Activated CD8-positive, alpha-beta T cell treated with anti-CD3 and anti-CD28 coated beads, Interleukin-2, amount 10 ng/mL, durations not matched to agents 7 days and 5 days (primary cell): ENCODE measurements around the gene ECT2. TPM values are rescaled to one million over a fixed set of nuclear protein-coding genes. Genes with fewer than 3 reads are reported as not detected.
"Not testable (repeated sequence)": the region's sequence is repeated elsewhere in the genome, so short reads cannot be mapped to it uniquely, and the experiment has no call there.

Experiments used
- ATAC-seq: fragments of 150-1000 bp; cut with Tn5 transposase; one replicate; pipeline ENCODE4 v1.10.0; 2021; ENCODE audit warnings: moderate library complexity
- CTCF ChIA-PET: fragments of 350-600 bp; sonication (Branson Sonifier 250); formaldehyde crosslinking; loops from one replicate; lab custom pipeline; 2021; ENCODE audit warnings: antibody characterized with exemption; lab: Charles Lee
- POLR2A ChIA-PET: fragments of 350-600 bp; sonication (Branson Sonifier 250); formaldehyde crosslinking; loops from one replicate; lab custom pipeline; 2021; ENCODE audit warnings: antibody characterized with exemption; lab: Charles Lee
- DNase-seq: peaks from one replicate; pipeline ENCODE4 v3.0.0-alpha.2; 2020
- H3K27ac Mint-ChIP-seq: one replicate; pipeline ENCODE4 v1.8.0; 2021; ENCODE audit warnings: mild to moderate bottlenecking, mixed read lengths
- H3K27me3 Mint-ChIP-seq: one replicate; pipeline ENCODE4 v1.8.0; 2021; ENCODE audit warnings: low read depth, mixed read lengths
- H3K36me3 Mint-ChIP-seq: one replicate; pipeline ENCODE4 v1.8.0; 2021; ENCODE audit warnings: low read depth, mixed read lengths
- H3K4me1 Mint-ChIP-seq: one replicate; pipeline ENCODE4 v1.8.0; 2021; ENCODE audit warnings: low read depth, mixed read lengths
- H3K4me3 Mint-ChIP-seq: one replicate; pipeline ENCODE4 v1.8.0; 2021; ENCODE audit warnings: mild to moderate bottlenecking, mixed read lengths
- H3K9me3 Mint-ChIP-seq: one replicate; pipeline ENCODE4 v1.8.0; 2022; ENCODE audit warnings: mixed read lengths; ENCODE audit not compliant: insufficient read depth
- total RNA-seq, 2 experiments: library from RNA; stranded (reverse); gene quantifications; one replicate each; pipeline ENCODE4 v1.2.3, GENCODE V29; 2021

Gene ECT2, protein sequence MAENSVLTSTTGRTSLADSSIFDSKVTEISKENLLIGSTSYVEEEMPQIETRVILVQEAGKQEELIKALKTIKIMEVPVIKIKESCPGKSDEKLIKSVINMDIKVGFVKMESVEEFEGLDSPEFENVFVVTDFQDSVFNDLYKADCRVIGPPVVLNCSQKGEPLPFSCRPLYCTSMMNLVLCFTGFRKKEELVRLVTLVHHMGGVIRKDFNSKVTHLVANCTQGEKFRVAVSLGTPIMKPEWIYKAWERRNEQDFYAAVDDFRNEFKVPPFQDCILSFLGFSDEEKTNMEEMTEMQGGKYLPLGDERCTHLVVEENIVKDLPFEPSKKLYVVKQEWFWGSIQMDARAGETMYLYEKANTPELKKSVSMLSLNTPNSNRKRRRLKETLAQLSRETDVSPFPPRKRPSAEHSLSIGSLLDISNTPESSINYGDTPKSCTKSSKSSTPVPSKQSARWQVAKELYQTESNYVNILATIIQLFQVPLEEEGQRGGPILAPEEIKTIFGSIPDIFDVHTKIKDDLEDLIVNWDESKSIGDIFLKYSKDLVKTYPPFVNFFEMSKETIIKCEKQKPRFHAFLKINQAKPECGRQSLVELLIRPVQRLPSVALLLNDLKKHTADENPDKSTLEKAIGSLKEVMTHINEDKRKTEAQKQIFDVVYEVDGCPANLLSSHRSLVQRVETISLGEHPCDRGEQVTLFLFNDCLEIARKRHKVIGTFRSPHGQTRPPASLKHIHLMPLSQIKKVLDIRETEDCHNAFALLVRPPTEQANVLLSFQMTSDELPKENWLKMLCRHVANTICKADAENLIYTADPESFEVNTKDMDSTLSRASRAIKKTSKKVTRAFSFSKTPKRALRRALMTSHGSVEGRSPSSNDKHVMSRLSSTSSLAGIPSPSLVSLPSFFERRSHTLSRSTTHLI
- 10 to 100 TPM; 57.2 to 70.1 TPM for total RNA-seq

DNA sequence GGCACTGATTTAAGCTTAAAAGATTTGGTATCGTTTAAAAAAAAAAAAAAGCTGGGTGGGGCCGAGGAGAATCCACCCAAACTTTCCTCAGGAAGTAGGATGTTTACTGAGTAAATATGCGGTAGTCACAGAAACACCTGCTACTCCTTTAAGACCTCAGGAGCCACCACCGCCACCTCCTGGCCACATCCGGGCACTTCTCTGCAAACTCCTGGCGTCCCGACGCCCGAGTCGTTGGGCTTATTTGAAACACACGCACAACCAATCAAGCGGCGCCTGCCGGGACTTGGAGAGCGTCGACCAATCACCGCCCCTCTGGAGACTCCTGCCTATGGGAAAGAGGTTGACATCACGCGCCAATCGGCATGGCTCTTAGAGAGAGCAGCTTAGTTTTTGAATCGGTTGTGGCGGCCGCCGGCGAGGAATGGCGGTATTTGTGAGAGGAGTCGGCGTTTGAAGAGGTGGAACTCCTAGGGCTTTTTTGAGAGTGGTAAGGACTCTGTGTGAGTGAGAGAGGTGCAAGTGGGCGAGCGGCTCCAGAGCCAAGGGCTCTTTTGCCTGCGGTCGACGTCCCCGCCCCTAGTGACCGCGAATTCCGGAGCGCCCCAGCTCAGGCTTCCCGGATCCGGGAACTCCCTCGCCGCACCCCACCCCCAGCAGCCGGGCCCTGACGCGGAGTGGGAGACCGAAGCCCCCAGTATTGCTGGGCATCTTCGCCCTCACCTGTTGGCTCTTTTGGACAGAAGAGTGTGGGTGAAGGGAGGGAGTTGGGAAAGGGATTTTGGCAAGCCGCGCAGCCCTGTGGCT, at the start of gene ECT2:
TSS of gene ECT2 (plus strand) at position 359 of the 807 bp plus-strand sequence. CDS start 3,805 bp downstream, outside the sequence.
- ATAC-seq, result peak; percentile 98
- no peaks in the 10 kb centered on the region for H3K9me3 Mint-ChIP-seq
- ChIA-PET CTCF (interaction anchor here (0.9 to 6.0 kb wide), 12 partner anchors 11 to 156 kb away, joined by 3 to 40 read pairs (median 5); partner anchors contain the start of gene NCEH1), POLR2A (interaction anchor here (0.6 to 1.6 kb wide), 11 partner anchors 10 to 233 kb away, joined by 3 to 7 read pairs (median 3); partner anchors contain the start of genes NCEH1 and TNFSF10)
- peak; percentile 99 for DNase-seq
- H3K4me3 Mint-ChIP-seq, result peak within 1 kb of the TSS; percentile 99
- H3K27me3 Mint-ChIP-seq, result peaks cover 11% of the 10 kb centered on the region
- peaks cover 38% of the 10 kb centered on the region for H3K4me1 Mint-ChIP-seq
- peaks cover 36% of the 10 kb centered on the region for H3K36me3 Mint-ChIP-seq
- peak within 1 kb of the TSS; percentile 98 for H3K27ac Mint-ChIP-seq

GRCh38 chr3:172700936-172701455, 49.5 kb upstream of the ECT2 start:
- ChIA-PET CTCF (interaction anchor here (0.8 to 1.5 kb wide), 3 partner anchors 9 to 28 kb away, joined by 3 to 4 read pairs (median 4); partner anchors contain the start of gene NCEH1), POLR2A (interaction anchor here (0.6 kb wide), 1 partner anchor 663 kb away, joined by 3 read pairs; no protein-coding TSS in a partner anchor)
- no peak overlapping the region for H3K4me3 Mint-ChIP-seq
- DNase-seq (no peak), ATAC-seq (no peak)
- no peaks in the 10 kb centered on the region for H3K36me3 Mint-ChIP-seq
- H3K27me3 Mint-ChIP-seq, result no peaks in the 10 kb centered on the region
- H3K9me3 Mint-ChIP-seq, result no peaks in the 10 kb centered on the region
- H3K27ac Mint-ChIP-seq, result no peak overlapping the region
- peaks cover 8% of the 10 kb centered on the region for H3K4me1 Mint-ChIP-seq

GRCh38 chr3:172701751-172702150, 48.8 kb upstream of the ECT2 start:
- H3K9me3 Mint-ChIP-seq, result no peaks in the 10 kb centered on the region
- POLR2A ChIA-PET, result no interaction called here
- peaks cover 8% of the 10 kb centered on the region for H3K4me1 Mint-ChIP-seq
- ATAC-seq, result no peak
- DNase-seq, result no peak
- no peak overlapping the region for H3K27ac Mint-ChIP-seq
- no peaks in the 10 kb centered on the region for H3K27me3 Mint-ChIP-seq
- CTCF ChIA-PET, result interaction anchor here (0.9 kb wide), 1 partner anchor 16 kb away, joined by 3 read pairs; no protein-coding TSS in a partner anchor
- H3K36me3 Mint-ChIP-seq, result no peaks in the 10 kb centered on the region
- H3K4me3 Mint-ChIP-seq, result no peak overlapping the region

- Mint-ChIP-seq H3K27ac (no peak overlapping the region), H3K9me3 (no peaks in the 10 kb centered on the region), H3K36me3 (no peaks in the 10 kb centered on the region), H3K4me3 (no peak overlapping the region), H3K27me3 (no peaks in the 10 kb centered on the region), H3K4me1 (peaks cover 6% of the 10 kb centered on the region)
- ChIA-PET POLR2A (no interaction called here), CTCF (interaction anchor here (0.9 kb wide), 1 partner anchor 15 kb away, joined by 3 read pairs; no protein-coding TSS in a partner anchor)
- DNase-seq (no peak), ATAC-seq (no peak)
These were observed 48.3 kb upstream of the ECT2 start for GRCh38 chr3:172702256-172702655.

DNA sequence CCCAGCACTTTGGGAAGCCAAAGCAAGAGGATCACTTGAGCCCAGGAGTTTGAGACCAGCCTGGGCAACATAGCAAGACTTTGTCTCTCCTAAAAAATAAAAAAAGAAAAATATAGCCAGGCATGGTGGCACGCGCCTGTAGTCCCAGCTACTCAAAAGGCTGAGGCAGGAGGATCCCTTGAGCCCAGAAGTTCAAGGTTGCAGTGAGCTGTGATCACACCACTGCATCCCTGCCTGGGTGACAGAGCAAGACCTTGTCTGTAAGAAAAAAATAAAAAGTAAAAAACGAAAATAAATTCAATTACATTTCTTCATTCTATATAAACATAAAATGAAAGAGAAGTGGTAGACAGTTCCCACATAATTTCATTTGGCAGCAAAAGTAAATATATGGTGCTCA, 47.8 kb upstream of the ECT2 start:
- H3K27me3 Mint-ChIP-seq, H3K27ac Mint-ChIP-seq, ATAC-seq, H3K4me3 Mint-ChIP-seq, H3K36me3 Mint-ChIP-seq, H3K4me1 Mint-ChIP-seq, POLR2A ChIA-PET, CTCF ChIA-PET, H3K9me3 Mint-ChIP-seq, DNase-seq: not testable (repeated sequence)

DNA sequence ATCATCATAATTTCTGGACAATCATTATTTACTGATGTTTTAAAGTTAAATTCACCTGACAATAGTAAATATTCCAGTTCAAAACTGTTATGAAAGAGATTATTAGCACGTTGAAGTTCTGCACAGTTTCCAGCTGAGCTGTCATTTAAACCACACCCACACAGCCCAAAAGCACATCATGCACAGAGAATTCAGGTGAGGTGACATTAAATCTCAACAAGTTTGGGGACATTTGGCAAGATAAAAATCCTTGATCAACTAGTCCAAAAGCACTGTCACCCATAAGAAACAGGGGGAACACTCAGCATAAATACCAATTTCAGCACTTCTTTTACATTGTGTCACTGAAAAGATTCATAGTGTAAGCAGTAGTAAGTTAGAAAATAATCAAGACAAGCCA, 46.5 kb upstream of the ECT2 start:
- no peak overlapping the region for H3K27ac Mint-ChIP-seq
- no peak overlapping the region for H3K4me3 Mint-ChIP-seq
- ChIA-PET POLR2A (no interaction called here), CTCF (interaction anchor here (0.8 to 1.0 kb wide), 3 partner anchors 14 to 31 kb away, joined by 3 to 5 read pairs (median 4); no protein-coding TSS in a partner anchor)
- H3K9me3 Mint-ChIP-seq, result no peaks in the 10 kb centered on the region
- DNase-seq (no peak), ATAC-seq (no peak)
- no peaks in the 10 kb centered on the region for H3K27me3 Mint-ChIP-seq
- no peaks in the 10 kb centered on the region for H3K36me3 Mint-ChIP-seq
- peaks cover 9% of the 10 kb centered on the region for H3K4me1 Mint-ChIP-seq

DNA sequence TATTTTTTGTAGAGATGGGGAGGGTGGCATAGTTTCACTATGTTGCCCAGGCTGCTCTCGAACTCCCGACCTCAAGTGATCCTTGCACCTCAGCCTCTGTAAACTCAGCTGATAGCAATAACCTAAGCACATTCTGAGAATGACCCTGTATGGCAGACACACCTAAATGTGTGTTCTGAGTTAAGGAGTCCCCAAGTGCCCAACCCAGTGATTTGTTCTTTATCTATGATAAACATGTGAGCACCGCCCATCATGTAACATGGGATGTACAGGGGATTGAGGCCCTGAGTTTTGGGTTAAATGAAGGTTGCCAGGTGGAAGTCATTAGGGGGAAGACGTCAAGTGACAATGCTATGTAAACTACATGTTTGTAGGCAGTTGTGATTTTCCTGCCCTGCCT, 45.4 kb upstream of the ECT2 start:
- Mint-ChIP-seq H3K4me1 (peaks cover 20% of the 10 kb centered on the region), H3K27me3 (no peaks in the 10 kb centered on the region), H3K4me3 (no peak overlapping the region), H3K36me3 (no peaks in the 10 kb centered on the region), H3K27ac (no peak overlapping the region), H3K9me3 (no peaks in the 10 kb centered on the region)
- DNase-seq, result no peak
- ChIA-PET CTCF (no interaction called here), POLR2A (no interaction called here)
- ATAC-seq, result no peak

DNA sequence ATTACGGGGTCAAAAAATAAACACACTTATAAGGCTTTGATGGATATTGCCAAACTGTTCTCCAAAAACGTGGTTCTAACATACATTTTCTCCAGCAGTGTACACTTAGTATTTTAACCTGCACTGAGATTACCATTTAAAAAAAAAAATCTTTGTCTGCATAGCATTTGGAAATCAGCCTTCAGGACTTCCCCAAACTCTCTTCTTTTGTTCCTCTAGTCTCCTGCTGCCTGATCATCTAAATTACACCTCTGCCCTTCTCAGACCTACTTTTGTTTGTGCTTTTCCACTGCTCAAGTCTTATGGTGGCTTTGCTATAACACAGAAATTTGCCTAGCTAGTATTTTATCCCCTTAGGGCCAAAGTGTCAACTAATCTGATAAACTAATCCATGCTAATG, 43.5 kb upstream of the ECT2 start:
- DNase-seq (no peak), ATAC-seq (no peak)
- no peak overlapping the region for H3K4me3 Mint-ChIP-seq
- H3K27ac Mint-ChIP-seq, result no peak overlapping the region
- peaks cover 18% of the 10 kb centered on the region for H3K4me1 Mint-ChIP-seq
- no peaks in the 10 kb centered on the region for H3K36me3 Mint-ChIP-seq
- H3K27me3 Mint-ChIP-seq, result no peaks in the 10 kb centered on the region
- ChIA-PET CTCF (interaction anchor here (1.9 to 2.1 kb wide), 2 partner anchors 34 to 375 kb away, joined by 5 to 8 read pairs; no protein-coding TSS in a partner anchor), POLR2A (no interaction called here)
- H3K9me3 Mint-ChIP-seq, result no peaks in the 10 kb centered on the region

DNA sequence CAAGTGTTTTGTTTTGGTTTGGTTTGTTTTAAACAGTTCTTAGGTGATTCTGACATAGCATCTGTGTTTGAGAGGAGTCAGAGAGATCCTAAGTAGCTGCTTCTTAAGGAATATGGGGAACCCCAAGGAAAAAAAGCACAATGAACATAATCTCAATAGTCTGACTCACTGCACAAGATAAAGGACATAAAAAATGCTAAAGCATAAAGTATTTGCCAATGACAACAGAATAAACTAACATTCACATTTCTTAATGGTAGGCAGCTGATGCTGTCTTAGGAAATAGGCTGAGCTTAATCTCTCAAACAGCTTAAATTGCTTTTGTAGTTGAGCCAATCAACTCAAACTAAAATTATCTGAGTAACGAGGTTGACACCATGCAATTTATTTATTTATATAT, 42.6 kb upstream of the ECT2 start:
- POLR2A ChIA-PET, result no interaction called here
- DNase-seq (no peak), ATAC-seq (no peak)
- CTCF ChIA-PET, result interaction anchor here (0.6 to 2.1 kb wide), 3 partner anchors 35 to 670 kb away, joined by 3 to 8 read pairs (median 5); no protein-coding TSS in a partner anchor
- Mint-ChIP-seq H3K9me3 (no peaks in the 10 kb centered on the region), H3K27me3 (no peaks in the 10 kb centered on the region), H3K36me3 (no peaks in the 10 kb centered on the region), H3K4me3 (no peak overlapping the region), H3K4me1 (peaks cover 18% of the 10 kb centered on the region), H3K27ac (no peak overlapping the region)

GRCh38 chr3:172708921-172709773, 41.4 kb upstream of the ECT2 start:
- Mint-ChIP-seq H3K27ac (no peak overlapping the region), H3K27me3 (peaks cover 3% of the 10 kb centered on the region), H3K36me3 (no peaks in the 10 kb centered on the region), H3K9me3 (no peaks in the 10 kb centered on the region), H3K4me3 (peak overlapping the region; percentile 92), H3K4me1 (peaks cover 18% of the 10 kb centered on the region)
- CTCF ChIA-PET, result interaction anchor here (0.6 to 3.7 kb wide), 4 partner anchors 9 to 39 kb away, joined by 3 to 38 read pairs (median 4); no protein-coding TSS in a partner anchor
- ATAC-seq (no peak), DNase-seq (no peak)
- POLR2A ChIA-PET, result no interaction called here
